PC-9 (cell line): Measurements from ENCODE around the gene ASB10. TPM values are rescaled to one million over a fixed set of nuclear protein-coding genes. Genes with fewer than 3 reads are reported as not detected.

Source experiments
- BruUV-seq: library from RNA; stranded (reverse); fragments of 400-500 nt; replicated peaks from 2 replicates; lab custom pipeline; 2021; lab: Mats Ljungman, UMichigan
- CTCF ChIA-PET: fragments of 300-600 bp; sonication (Branson Sonifier 250); formaldehyde crosslinking; loops from one replicate; lab custom pipeline; 2022; ENCODE audit warnings: antibody characterized with exemption; lab: Charles Lee
- POLR2A ChIA-PET: fragments of 300-600 bp; sonication (Branson Sonifier 250); formaldehyde crosslinking; loops from one replicate; lab custom pipeline; 2022; ENCODE audit warnings: antibody characterized with exemption; ENCODE audit not compliant: unreplicated experiment; lab: Charles Lee
- DNase-seq, 2 experiments: peaks; one replicate each; pipeline versions ENCODE4 v3.0.0 to v3.0.0-alpha.2; 2015 to 2022; ENCODE audit warnings: mixed read lengths in 1 of 2
- H2AFZ ChIP-seq: fragments of 200-600 bp; sonication (generic); 2 replicates; pipeline ENCODE4 v1.8.1; 2017; ENCODE audit warnings: antibody characterized with exemption
- H3F3A ChIP-seq: fragments of 200-600 bp; sonication (generic); 2 replicates; pipeline ENCODE4 v1.8.1; 2017; ENCODE audit warnings: antibody characterized with exemption, mild to moderate bottlenecking, low read depth; ENCODE audit not compliant: insufficient read depth
- H3K27ac ChIP-seq: fragments of 200-600 bp; sonication (generic); 2 replicates; pipeline ENCODE4 v1.6.1; 2016; ENCODE audit warnings: mixed run types
- H3K27me3 ChIP-seq: fragments of 200-600 bp; sonication (generic); 2 replicates; pipeline ENCODE4 v1.6.1; 2016; ENCODE audit warnings: low read depth, mixed run types; ENCODE audit not compliant: insufficient read depth
- H3K36me3 ChIP-seq: fragments of 200-600 bp; sonication (generic); 2 replicates; pipeline ENCODE4 v1.6.1; 2016; ENCODE audit warnings: low read depth, mixed run types
- H3K4me1 ChIP-seq: fragments of 200-600 bp; sonication (generic); replicated peaks from 2 replicates; pipeline ENCODE4 v1.6.1; 2016; ENCODE audit warnings: mixed run types; ENCODE audit not compliant: insufficient read depth
- H3K4me2 ChIP-seq: fragments of 200-600 bp; sonication (generic); 2 replicates; pipeline ENCODE4 v1.6.1; 2017; ENCODE audit warnings: mixed run types
- H3K4me3 ChIP-seq: fragments of 200-600 bp; sonication (generic); 2 replicates; pipeline ENCODE4 v1.6.1; 2016; ENCODE audit warnings: mixed run types
- H3K79me2 ChIP-seq: fragments of 200-600 bp; sonication (generic); 2 replicates; pipeline ENCODE4 v1.6.1; 2017; ENCODE audit warnings: low read depth, mixed run types
- H3K9me2 ChIP-seq: fragments of 200-600 bp; sonication (generic); 2 replicates; pipeline ENCODE4 v1.8.1; 2017; ENCODE audit warnings: mild to moderate bottlenecking; ENCODE audit not compliant: insufficient read depth
- H3K9me3 ChIP-seq: fragments of 200-600 bp; sonication (generic); 2 replicates; pipeline ENCODE4 v1.8.1; 2016; ENCODE audit warnings: low read depth; ENCODE audit not compliant: insufficient read depth
- H4K20me1 ChIP-seq: fragments of 200-600 bp; sonication (generic); 2 replicates; pipeline ENCODE4 v1.8.1; 2017; ENCODE audit not compliant: insufficient read depth
- EZH2 ChIP-seq: fragments of 200-600 bp; sonication (generic); IDR thresholded peaks from 2 replicates; pipeline ENCODE4 v1.8.0; 2017; ENCODE audit warnings: antibody characterized with exemption, low read depth
- intact Hi-C: fragments of 100-400 bp; cut with micrococcal nuclease; formaldehyde crosslinking; loops from one replicate; pipeline ENCODE4 v1.10.0; 2022; ENCODE audit not compliant: unreplicated experiment
- total RNA-seq: library from RNA; stranded (reverse); gene quantifications from 2 replicates; pipeline ENCODE4 v1.2.3, GENCODE V29; 2021
- TF ChIP-seq, protein P1 (sequence below): fragments of 200-600 bp; sonication (generic); conservative IDR thresholded peaks from 2 replicates; pipeline ENCODE4 v1.6.1; 2017; ENCODE audit warnings: mixed run types, antibody characterized with exemption, mild to moderate bottlenecking, moderate library complexity

ASB10 gene
- total RNA-seq, 1 experiment from 2014 or later, result not detected

GRCh38 chr7:151192002-151192539 is 5.0 kb upstream of the ASB10 start:
- intact Hi-C loops, result no loop called here
- H4K20me1 ChIP-seq, result no peaks in the 10 kb centered on the region
- no peak for DNase-seq
- no peak overlapping the region for H3K27ac ChIP-seq
- no peaks in the 10 kb centered on the region for H3K9me2 ChIP-seq
- no peak overlapping the region for H3K4me3 ChIP-seq
- no peak overlapping the region for H2AFZ ChIP-seq
- H3K27me3 ChIP-seq, result peaks cover 100% of the 10 kb centered on the region
- H3K4me2 ChIP-seq, result no peak overlapping the region
- no peaks in the 10 kb centered on the region for H3F3A ChIP-seq
- H3K9me3 ChIP-seq, result no peaks in the 10 kb centered on the region
- no peaks in the 10 kb centered on the region for H3K36me3 ChIP-seq
- H3K79me2 ChIP-seq, result no peaks in the 10 kb centered on the region
- POLR2A ChIA-PET, result no interaction called here
- no peaks in the 10 kb centered on the region for H3K4me1 ChIP-seq
- TF ChIP-seq, protein P1, sequence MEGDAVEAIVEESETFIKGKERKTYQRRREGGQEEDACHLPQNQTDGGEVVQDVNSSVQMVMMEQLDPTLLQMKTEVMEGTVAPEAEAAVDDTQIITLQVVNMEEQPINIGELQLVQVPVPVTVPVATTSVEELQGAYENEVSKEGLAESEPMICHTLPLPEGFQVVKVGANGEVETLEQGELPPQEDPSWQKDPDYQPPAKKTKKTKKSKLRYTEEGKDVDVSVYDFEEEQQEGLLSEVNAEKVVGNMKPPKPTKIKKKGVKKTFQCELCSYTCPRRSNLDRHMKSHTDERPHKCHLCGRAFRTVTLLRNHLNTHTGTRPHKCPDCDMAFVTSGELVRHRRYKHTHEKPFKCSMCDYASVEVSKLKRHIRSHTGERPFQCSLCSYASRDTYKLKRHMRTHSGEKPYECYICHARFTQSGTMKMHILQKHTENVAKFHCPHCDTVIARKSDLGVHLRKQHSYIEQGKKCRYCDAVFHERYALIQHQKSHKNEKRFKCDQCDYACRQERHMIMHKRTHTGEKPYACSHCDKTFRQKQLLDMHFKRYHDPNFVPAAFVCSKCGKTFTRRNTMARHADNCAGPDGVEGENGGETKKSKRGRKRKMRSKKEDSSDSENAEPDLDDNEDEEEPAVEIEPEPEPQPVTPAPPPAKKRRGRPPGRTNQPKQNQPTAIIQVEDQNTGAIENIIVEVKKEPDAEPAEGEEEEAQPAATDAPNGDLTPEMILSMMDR, result no peak
- no peak for TF ChIP-seq EZH2
- BruUV-seq, result no TSS peak
- CTCF ChIA-PET, result no interaction called here

GRCh38 chr7:151191544-151191943 is 4.5 kb upstream of the ASB10 start:
- Histone ChIP-seq H3K4me1 (no peaks in the 10 kb centered on the region), H3K27ac (no peak overlapping the region), H3K9me3 (no peaks in the 10 kb centered on the region), H2AFZ (no peak overlapping the region), H3K36me3 (no peaks in the 10 kb centered on the region), H4K20me1 (no peaks in the 10 kb centered on the region), H3F3A (no peaks in the 10 kb centered on the region), H3K79me2 (no peaks in the 10 kb centered on the region), H3K27me3 (peaks cover 100% of the 10 kb centered on the region), H3K9me2 (no peaks in the 10 kb centered on the region), H3K4me2 (no peak overlapping the region), H3K4me3 (no peak overlapping the region)
- ChIA-PET POLR2A (no interaction called here), CTCF (no interaction called here)
- TF ChIP-seq EZH2, result no peak
- TF ChIP-seq, protein P1, result no peak
- intact Hi-C loops, result no loop called here
- no TSS peak for BruUV-seq
- DNase-seq, result no peak

DNA sequence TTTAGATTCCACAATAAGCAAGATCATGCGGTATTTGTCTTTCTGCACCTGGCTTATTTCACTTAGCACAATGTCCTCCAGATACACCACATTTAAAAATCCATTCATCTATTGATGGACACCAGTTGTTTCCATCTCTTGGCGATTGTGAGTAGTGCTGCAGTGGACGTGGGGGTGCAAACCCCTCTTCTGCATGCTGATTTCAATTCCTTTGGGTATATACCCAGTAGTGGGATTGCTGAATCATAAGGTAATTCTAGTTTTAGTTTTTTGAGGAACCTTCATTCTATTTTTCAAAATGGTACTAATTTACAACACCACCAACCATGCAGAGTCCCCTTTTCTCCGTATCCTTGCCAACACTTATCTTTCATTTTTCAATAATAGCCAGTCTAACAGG is 2.0 kb upstream of the ASB10 start:
- no TSS peak for BruUV-seq
- intact Hi-C loops, result no loop called here

More for the DNA sequence above, 2.0 kb upstream of the ASB10 start:
- no peak overlapping the region for H3K4me3 ChIP-seq
- no peak overlapping the region for H3K4me2 ChIP-seq
- no peaks in the 10 kb centered on the region for H3K9me2 ChIP-seq
- H3K79me2 ChIP-seq, result no peaks in the 10 kb centered on the region
- no peak for DNase-seq
- CTCF ChIA-PET, result no interaction called here
- no peaks in the 10 kb centered on the region for H3K4me1 ChIP-seq
- POLR2A ChIA-PET, result no interaction called here
- no peaks in the 10 kb centered on the region for H3F3A ChIP-seq
- H3K27me3 ChIP-seq, result peaks cover 97% of the 10 kb centered on the region
- H4K20me1 ChIP-seq, result no peaks in the 10 kb centered on the region
- no peak overlapping the region for H2AFZ ChIP-seq
- no peaks in the 10 kb centered on the region for H3K9me3 ChIP-seq
- no peaks in the 10 kb centered on the region for H3K36me3 ChIP-seq
- TF ChIP-seq EZH2, result no peak
- TF ChIP-seq, protein P1, result no peak
- no peak overlapping the region for H3K27ac ChIP-seq
